ENCODE measurements around the gene GOLPH3.

The GOLPH3 gene

DNA sequence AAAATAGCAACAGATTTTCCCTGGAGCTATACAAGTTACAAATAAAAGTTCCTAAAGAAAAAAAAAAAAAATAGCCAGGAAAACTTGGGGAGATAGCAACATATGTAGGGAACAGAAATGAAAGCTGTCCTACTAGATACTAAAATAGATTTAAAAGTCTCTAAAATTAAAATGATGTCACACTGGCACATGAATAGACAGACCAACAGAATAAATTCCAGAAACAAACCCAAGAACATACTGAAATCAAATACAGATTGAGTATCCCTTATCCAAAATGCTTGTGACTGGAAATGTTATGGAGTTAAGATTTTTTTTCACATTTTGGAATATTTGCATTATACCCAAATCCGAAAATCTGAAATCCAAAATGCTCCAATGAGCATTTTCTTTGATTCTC lies 23.8 kb downstream of the GOLPH3 start:
- H3K79me2 ChIP-seq (ENCODE audit: insufficient read depth, low read depth) = peaks cover 100% of the 10 kb centered on the region
- no peak overlapping the region for H2AFZ ChIP-seq (ENCODE audit: low read depth)
- peaks cover 25% of the 10 kb centered on the region for H4K20me1 ChIP-seq (ENCODE audit: insufficient read depth)
- no peak overlapping the region for H3K27ac ChIP-seq
- H3K27me3 ChIP-seq (ENCODE audit: insufficient read depth, low read depth) = no peaks in the 10 kb centered on the region
- no peaks in the 10 kb centered on the region for H3K36me3 ChIP-seq (ENCODE audit: insufficient read depth)
- H3K4me3 ChIP-seq (IDR thresholded peaks at IDR 0.05; ENCODE audit: insufficient read depth, low read depth, low read length) = no peak overlapping the region
- H3K4me1 ChIP-seq (ENCODE audit: low read depth, poor library complexity, severe bottlenecking) = peaks cover 46% of the 10 kb centered on the region
- H3K4me2 ChIP-seq = no peak overlapping the region
- no peak overlapping the region for H3K9ac ChIP-seq
- TF ChIP-seq CTCF (conservative IDR thresholded peaks at IDR 0.05; ENCODE audit: low read depth, low read length) = no peak

DNA sequence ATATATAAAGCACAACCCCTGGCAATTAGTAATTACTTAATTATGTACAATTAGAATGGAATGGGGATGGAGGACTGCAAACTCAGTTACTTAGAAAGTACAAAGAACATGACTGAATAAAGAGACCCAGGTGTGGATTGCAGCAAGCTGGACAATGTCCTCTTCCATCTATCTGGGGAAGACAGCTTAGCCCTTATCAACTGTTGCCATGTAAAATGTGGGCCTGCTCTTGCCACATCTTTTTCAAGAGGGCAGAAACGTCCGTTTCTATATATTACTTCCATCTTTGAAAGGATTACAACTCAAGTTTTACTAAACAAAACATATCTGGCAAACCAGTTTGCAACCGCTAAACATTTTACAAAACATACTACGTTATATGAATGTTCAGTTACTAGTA lies 26.2 kb downstream of the GOLPH3 start:
- H4K20me1 ChIP-seq (ENCODE audit: insufficient read depth) = peaks cover 25% of the 10 kb centered on the region
- H3K27me3 ChIP-seq (ENCODE audit: insufficient read depth, low read depth) = no peaks in the 10 kb centered on the region
- H3K4me3 ChIP-seq (IDR thresholded peaks at IDR 0.05; ENCODE audit: insufficient read depth, low read depth, low read length) = no peak overlapping the region
- H3K36me3 ChIP-seq (ENCODE audit: insufficient read depth) = no peaks in the 10 kb centered on the region
- H3K9ac ChIP-seq = no peak overlapping the region
- H3K4me1 ChIP-seq (ENCODE audit: low read depth, poor library complexity, severe bottlenecking) = peaks cover 33% of the 10 kb centered on the region
- no peak overlapping the region for H3K4me2 ChIP-seq
- H2AFZ ChIP-seq (ENCODE audit: low read depth) = no peak overlapping the region
- peaks cover 96% of the 10 kb centered on the region for H3K79me2 ChIP-seq (ENCODE audit: insufficient read depth, low read depth)
- TF ChIP-seq CTCF (conservative IDR thresholded peaks at IDR 0.05; ENCODE audit: low read depth, low read length) = no peak
- H3K27ac ChIP-seq = no peak overlapping the region

- TF ChIP-seq CTCF (conservative IDR thresholded peaks at IDR 0.05; ENCODE audit: low read depth, low read length) = no peak
- Histone ChIP-seq H3K27me3 (ENCODE audit: insufficient read depth, low read depth) (no peaks in the 10 kb centered on the region), H2AFZ (ENCODE audit: low read depth) (no peak overlapping the region), H3K9ac (no peak overlapping the region), H3K4me3 (IDR thresholded peaks at IDR 0.05; ENCODE audit: insufficient read depth, low read depth, low read length) (no peak overlapping the region), H4K20me1 (ENCODE audit: insufficient read depth) (peaks cover 25% of the 10 kb centered on the region), H3K4me1 (ENCODE audit: low read depth, poor library complexity, severe bottlenecking) (peaks cover 33% of the 10 kb centered on the region), H3K4me2 (no peak overlapping the region), H3K27ac (no peak overlapping the region), H3K36me3 (ENCODE audit: insufficient read depth) (no peaks in the 10 kb centered on the region), H3K79me2 (ENCODE audit: insufficient read depth, low read depth) (peaks cover 88% of the 10 kb centered on the region)
Measured at GRCh38 chr5:32147236-32147635, 26.9 kb downstream of the GOLPH3 start.

- Histone ChIP-seq H2AFZ (ENCODE audit: low read depth) (no peak overlapping the region), H3K27ac (no peak overlapping the region), H3K36me3 (ENCODE audit: insufficient read depth) (no peaks in the 10 kb centered on the region), H3K9ac (no peak overlapping the region), H4K20me1 (ENCODE audit: insufficient read depth) (peaks cover 11% of the 10 kb centered on the region; the same call in 1 of the 2 replicates), H3K4me2 (no peak overlapping the region), H3K27me3 (ENCODE audit: insufficient read depth, low read depth) (no peaks in the 10 kb centered on the region), H3K4me1 (ENCODE audit: low read depth, poor library complexity, severe bottlenecking) (peaks cover 23% of the 10 kb centered on the region), H3K79me2 (ENCODE audit: insufficient read depth, low read depth) (peaks cover 70% of the 10 kb centered on the region), H3K4me3 (IDR thresholded peaks at IDR 0.05; ENCODE audit: insufficient read depth, low read depth, low read length) (no peak overlapping the region)
- TF ChIP-seq CTCF (conservative IDR thresholded peaks at IDR 0.05; ENCODE audit: low read depth, low read length) = no peak
Measured at GRCh38 chr5:32145378-32145777, 28.7 kb downstream of the GOLPH3 start.

Measured in KMS-11 (cell line).